Gastroesophageal sphincter (tissue), 3 donors: Measurements from ENCODE around the gene ANKUB1.

Experiments
- POLR2A ChIP-seq, 2 donors: fragments of 450-650 bp; IDR thresholded peaks; one replicate each; pipeline ENCODE4 v1.6.1; 2017; ENCODE audit warnings: antibody characterized with exemption in 2 of 2, mild to moderate bottlenecking in 2 of 2, moderate library complexity in 1 of 2
- TF ChIP-seq, protein P1 (sequence below), 4 experiments: fragments of 200-600 bp in 2 of 4; fragments of 450-650 bp in 2 of 4; sonication (generic) in 1 of 4; IDR thresholded peaks; one replicate each; pipeline ENCODE4 v1.5.1; 2017 to 2019; ENCODE audit warnings: antibody characterized with exemption in 4 of 4, mild to moderate bottlenecking in 2 of 4, moderate library complexity in 2 of 4

DNA sequence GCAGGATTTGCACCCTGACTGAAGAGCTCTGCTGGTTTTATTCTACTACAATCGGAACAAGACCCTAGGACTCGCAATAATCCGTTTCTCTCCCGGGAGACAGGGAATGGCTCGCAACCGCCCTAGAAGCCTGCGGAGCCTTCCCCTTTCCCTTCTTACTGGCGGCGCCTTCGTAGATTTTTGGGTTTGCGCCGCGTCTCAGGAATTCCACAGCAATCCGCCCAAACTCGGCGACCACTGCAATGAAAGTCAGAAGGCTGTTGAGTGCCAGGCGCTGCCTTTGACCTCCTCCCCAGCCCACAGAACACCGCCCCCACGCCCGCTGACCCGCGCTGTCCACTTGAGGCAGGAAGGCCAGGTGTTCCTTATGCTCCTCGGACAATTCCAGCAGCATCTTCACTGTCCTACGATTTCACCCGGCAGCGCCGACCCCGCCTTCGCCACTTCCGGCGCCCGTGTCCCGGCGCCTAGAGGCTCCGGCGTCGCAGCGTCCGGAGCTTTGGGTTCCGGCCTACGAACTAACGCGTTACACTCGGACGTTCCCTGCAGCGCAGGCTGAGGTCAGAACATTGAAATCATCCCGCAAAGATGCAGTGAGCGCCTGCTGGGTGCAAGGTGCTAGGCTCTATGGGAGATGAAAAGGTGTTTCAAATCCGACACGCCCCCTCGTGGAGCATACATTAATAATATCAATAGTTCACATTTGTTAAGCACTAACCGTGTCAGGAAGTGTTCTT lies 40.1 kb downstream of the ANKUB1 start, which contains the start of gene COMMD2:
- TF ChIP-seq, protein P1, sequence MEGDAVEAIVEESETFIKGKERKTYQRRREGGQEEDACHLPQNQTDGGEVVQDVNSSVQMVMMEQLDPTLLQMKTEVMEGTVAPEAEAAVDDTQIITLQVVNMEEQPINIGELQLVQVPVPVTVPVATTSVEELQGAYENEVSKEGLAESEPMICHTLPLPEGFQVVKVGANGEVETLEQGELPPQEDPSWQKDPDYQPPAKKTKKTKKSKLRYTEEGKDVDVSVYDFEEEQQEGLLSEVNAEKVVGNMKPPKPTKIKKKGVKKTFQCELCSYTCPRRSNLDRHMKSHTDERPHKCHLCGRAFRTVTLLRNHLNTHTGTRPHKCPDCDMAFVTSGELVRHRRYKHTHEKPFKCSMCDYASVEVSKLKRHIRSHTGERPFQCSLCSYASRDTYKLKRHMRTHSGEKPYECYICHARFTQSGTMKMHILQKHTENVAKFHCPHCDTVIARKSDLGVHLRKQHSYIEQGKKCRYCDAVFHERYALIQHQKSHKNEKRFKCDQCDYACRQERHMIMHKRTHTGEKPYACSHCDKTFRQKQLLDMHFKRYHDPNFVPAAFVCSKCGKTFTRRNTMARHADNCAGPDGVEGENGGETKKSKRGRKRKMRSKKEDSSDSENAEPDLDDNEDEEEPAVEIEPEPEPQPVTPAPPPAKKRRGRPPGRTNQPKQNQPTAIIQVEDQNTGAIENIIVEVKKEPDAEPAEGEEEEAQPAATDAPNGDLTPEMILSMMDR (IDR thresholded peaks at IDR 0.05) = peak in 2 of 4 experiments; percentile 18 to 37
- TF ChIP-seq POLR2A (IDR thresholded peaks at IDR 0.05) = peak; percentile 57 to 67
